Choroid plexus epithelial cell (primary cell): Measurements from ENCODE around the gene HOXB8.

Source experiments
- DNase-seq: peaks from one replicate; pipeline ENCODE4 v3.0.0-alpha.2; 2010; ENCODE audit warnings: low read depth
- H3K4me3 ChIP-seq: 2 replicates; pipeline ENCODE4 v1.5.1; 2011; ENCODE audit warnings: low read depth, mild to moderate bottlenecking, control low read depth, low read length, moderate library complexity
- CTCF ChIP-seq: conservative IDR thresholded peaks from 2 replicates; pipeline ENCODE4 v1.5.1; 2011; ENCODE audit warnings: low read depth, mild to moderate bottlenecking, control low read depth, inconsistent platforms, low read length, moderate library complexity

Gene HOXB8

GRCh38 chr17:48578616-48579470, 36.2 kb downstream of the HOXB8 start:
- no peak for DNase-seq
- H3K4me3 ChIP-seq, result no peak overlapping the region
- TF ChIP-seq CTCF, result no peak

- H3K4me3 ChIP-seq, result no peak within 1 kb of the TSS
- DNase-seq, result no peak
- no peak for TF ChIP-seq CTCF
Measured at GRCh38 chr17:48577946-48578615, 37.0 kb downstream of the HOXB8 start, which contains the start of gene HOXB4. HOXB4 (minus strand) TSS chr17:48578350; CDS start chr17:48578319, 31 bp downstream.

GRCh38 chr17:48577330-48577945, 37.7 kb downstream of the HOXB8 start:
- no peak for DNase-seq
- no peak for TF ChIP-seq CTCF
- H3K4me3 ChIP-seq, result no peak overlapping the region

GRCh38 chr17:48576479-48577309, 38.4 kb downstream of the HOXB8 start:
- TF ChIP-seq CTCF, result no peak
- H3K4me3 ChIP-seq, result no peak overlapping the region
- no peak for DNase-seq

GRCh38 chr17:48575673-48576478, 39.2 kb downstream of the HOXB8 start:
- no peak overlapping the region for H3K4me3 ChIP-seq
- TF ChIP-seq CTCF, result no peak
- DNase-seq, result no peak
